IMR-90 (cell line): ENCODE data around the gene UBXN6. TPM values are rescaled to one million over a fixed set of nuclear protein-coding genes. Genes with fewer than 3 reads are reported as not detected.
A peak's percentile ranks its signal among the peaks of the same experiment; 100 is the strongest.

Experiments
- ATAC-seq: fragments of 200-7000 bp; cut with Tn5 transposase; 2 replicates; pipeline ENCODE4 v1.9.1; 2020; ENCODE audit warnings: low read depth, mild to moderate bottlenecking, moderate library complexity
- BruUV-seq: library from RNA; stranded (reverse); fragments of 400-500 nt; replicated peaks from 2 replicates; lab custom pipeline; 2021; lab: Mats Ljungman, UMichigan
- CTCF ChIA-PET: fragments of 300-600 bp; formaldehyde crosslinking; extraction: SDS; loops from one replicate; lab custom pipeline; 2021; ENCODE audit warnings: antibody characterized with exemption; lab: Yijun Ruan, JAX
- POLR2A ChIA-PET: fragments of 300-600 bp; sonication (Branson Sonifier 250); formaldehyde crosslinking; loops from one replicate; lab custom pipeline; 2022; ENCODE audit warnings: antibody characterized with exemption; ENCODE audit not compliant: unreplicated experiment; lab: Charles Lee
- DNase-seq: peaks from one replicate; pipeline ENCODE4 v3.0.0; 2013
- H2AFZ ChIP-seq: replicated peaks from 2 replicates; pipeline ENCODE3; 2013; ENCODE audit warnings: low read length, mild to moderate bottlenecking; ENCODE audit not compliant: poor library complexity
- H2AK5ac ChIP-seq: 2 replicates; pipeline ENCODE4 v1.6.1; 2013; ENCODE audit warnings: low read depth, low read length, inconsistent platforms
- H2AK9ac ChIP-seq: replicated peaks from 2 replicates; pipeline ENCODE3; 2013; ENCODE audit warnings: mild to moderate bottlenecking, low read depth, low read length, moderate library complexity; ENCODE audit not compliant: poor library complexity
- H2BK120ac ChIP-seq: 2 replicates; pipeline ENCODE4 v1.6.1; 2013; ENCODE audit warnings: low read depth, low read length, inconsistent platforms
- H2BK15ac ChIP-seq: 3 replicates; pipeline ENCODE4 v1.6.1; 2013; ENCODE audit warnings: low read depth, low read length, inconsistent platforms
- H2BK20ac ChIP-seq: 2 replicates; pipeline ENCODE4 v1.6.1; 2013; ENCODE audit warnings: low read depth, mild to moderate bottlenecking, inconsistent platforms, low read length, moderate library complexity
- H2BK5ac ChIP-seq: 2 replicates; pipeline ENCODE4 v1.6.1; 2013; ENCODE audit warnings: mild to moderate bottlenecking, low read depth, low read length, inconsistent platforms; ENCODE audit not compliant: poor library complexity, severe bottlenecking
- H3K14ac ChIP-seq: replicated peaks from 2 replicates; pipeline ENCODE4 v1.6.1; 2013; ENCODE audit warnings: low read depth, low read length, inconsistent platforms
- H3K18ac ChIP-seq: 2 replicates; pipeline ENCODE4 v1.6.1; 2013; ENCODE audit warnings: low read depth, low read length, control low read depth
- H3K23ac ChIP-seq: 2 replicates; pipeline ENCODE4 v1.6.1; 2013; ENCODE audit warnings: low read depth, low read length, inconsistent platforms
- H3K27ac ChIP-seq: 2 replicates; pipeline ENCODE4 v1.5.1; 2013; ENCODE audit warnings: mild to moderate bottlenecking, control low read depth, low read length; ENCODE audit not compliant: insufficient read depth
- H3K27me3 ChIP-seq: 2 replicates; pipeline ENCODE4 v1.6.1; 2013; ENCODE audit warnings: low read length; ENCODE audit not compliant: control insufficient read depth, insufficient read depth
- H3K36me3 ChIP-seq: 2 replicates; pipeline ENCODE4 v1.6.1; 2013; ENCODE audit warnings: low read length, mixed read lengths; ENCODE audit not compliant: control insufficient read depth, insufficient read depth
- H3K4ac ChIP-seq: 2 replicates; pipeline ENCODE4 v1.6.1; 2013; ENCODE audit warnings: low read depth, low read length, inconsistent platforms
- H3K4me1 ChIP-seq: 2 replicates; pipeline ENCODE4 v1.6.1; 2013; ENCODE audit warnings: low read length, mixed read lengths; ENCODE audit not compliant: control insufficient read depth, insufficient read depth
- H3K4me2 ChIP-seq: 2 replicates; pipeline ENCODE4 v1.6.1; 2013; ENCODE audit warnings: low read depth, mild to moderate bottlenecking, control low read depth, low read length, moderate library complexity
- H3K4me3 ChIP-seq: 2 replicates; pipeline ENCODE4 v1.5.1; 2013; ENCODE audit warnings: low read depth, mild to moderate bottlenecking, control low read depth, low read length, moderate library complexity; ENCODE audit not compliant: insufficient read depth
- H3K56ac ChIP-seq: 2 replicates; pipeline ENCODE4 v1.6.1; 2013; ENCODE audit warnings: low read length, inconsistent platforms; ENCODE audit not compliant: insufficient read depth; ENCODE audit errors: extremely low read depth
- H3K79me1 ChIP-seq, 2 experiments: 2 replicates each; pipeline ENCODE4 v1.6.1; 2013; ENCODE audit warnings: low read length in 2 of 2, inconsistent platforms in 1 of 2, low read depth in 1 of 2
- H3K9ac ChIP-seq: 2 replicates; pipeline ENCODE4 v1.6.1; 2013; ENCODE audit warnings: low read depth, low read length, control low read depth
- H3K9me1 ChIP-seq: 2 replicates; pipeline ENCODE4 v1.6.1; 2013; ENCODE audit warnings: low read length, inconsistent platforms; ENCODE audit not compliant: insufficient read depth
- H3K9me3 ChIP-seq: 2 replicates; pipeline ENCODE4 v1.6.1; 2013; ENCODE audit warnings: low read length; ENCODE audit not compliant: control insufficient read depth, insufficient read depth
- H4K20me1 ChIP-seq: 2 replicates; pipeline ENCODE4 v1.6.1; 2013; ENCODE audit warnings: low read length, inconsistent platforms; ENCODE audit not compliant: insufficient read depth
- H4K5ac ChIP-seq: 2 replicates; pipeline ENCODE4 v1.6.1; 2013; ENCODE audit warnings: mild to moderate bottlenecking, low read depth, low read length, control low read depth
- H4K8ac ChIP-seq, 2 experiments: 2 replicates each; pipeline ENCODE4 v1.6.1; 2013; ENCODE audit warnings: low read depth in 2 of 2, low read length in 2 of 2, control low read depth in 1 of 2, inconsistent platforms in 1 of 2
- H4K91ac ChIP-seq: 2 replicates; pipeline ENCODE4 v1.6.1; 2013; ENCODE audit warnings: low read depth, low read length, inconsistent platforms; ENCODE audit not compliant: insufficient read depth
- BHLHE40 ChIP-seq: fragments of 150-350 bp; IDR thresholded peaks from 2 replicates; pipeline ENCODE4 v1.6.1; 2016; ENCODE audit warnings: mild to moderate bottlenecking, low read depth, low read length
- CEBPB ChIP-seq: IDR thresholded peaks from 2 replicates; pipeline ENCODE4 v1.6.1; 2012; ENCODE audit warnings: low read depth, low read length, improper control_type of control experiment
- FOS ChIP-seq: fragments of 150-350 bp; IDR thresholded peaks from 2 replicates; pipeline ENCODE4 v1.6.1; 2016; ENCODE audit warnings: low read depth, low read length
- MAZ ChIP-seq: IDR thresholded peaks from 2 replicates; pipeline ENCODE4 v1.6.1; 2012; ENCODE audit warnings: low read depth, mild to moderate bottlenecking, low read length, improper control_type of control experiment, moderate library complexity, borderline replicate concordance
- MXI1 ChIP-seq: IDR thresholded peaks from 2 replicates; pipeline ENCODE4 v1.6.1; 2012; ENCODE audit warnings: low read depth, mild to moderate bottlenecking, low read length, moderate library complexity, borderline replicate concordance
- POLR2A ChIP-seq: IDR thresholded peaks from 2 replicates; pipeline ENCODE4 v1.6.1; 2012; ENCODE audit warnings: mild to moderate bottlenecking, low read depth, low read length
- RCOR1 ChIP-seq: IDR thresholded peaks from 2 replicates; pipeline ENCODE4 v1.6.1; 2012; ENCODE audit warnings: mild to moderate bottlenecking, low read length, improper control_type of control experiment; ENCODE audit not compliant: insufficient replicate concordance
- RFX5 ChIP-seq: IDR thresholded peaks from 2 replicates; pipeline ENCODE4 v1.8.0; 2012; ENCODE audit warnings: low read depth, mild to moderate bottlenecking, low read length, moderate library complexity
- whole genome bisulfite sequencing, 2 experiments: methylation state at CpG; one replicate each; pipeline versions ENCODE4 v1.1.5 to v1.1.7; 2013; ENCODE audit warnings: missing lambda C conversion rate in 2 of 2; ENCODE audit not compliant: insufficient read length in 1 of 2; ENCODE audit errors: extremely low coverage in 2 of 2; 5-methylcytosine and 5-hydroxymethylcytosine counted together
- dilution Hi-C: fragments of 300-500 bp; cut with HindIII; formaldehyde crosslinking; loops from one replicate; pipeline ENCODE4 v1.14.3; 2018; ENCODE audit warnings: low sequenced_read_pairs; ENCODE audit not compliant: unreplicated experiment
- in situ Hi-C: fragments of 300-500 bp; cut with MboI; formaldehyde crosslinking; loops from 3 replicates; pipeline ENCODE4 v1.14.3; 2019; ENCODE audit warnings: low sequenced_read_pairs, inconsistent platforms, mixed read lengths
- intact Hi-C: fragments of 100-400 bp; cut with micrococcal nuclease; formaldehyde crosslinking; loops from 2 replicates; pipeline ENCODE4 v1.10.0; 2022
- polyA plus RNA-seq, 3 experiments: library from polyadenylated mRNA; depleted of rRNA; stranded (reverse); fragments of >200 nt; gene quantifications; 2 replicates each; pipeline ENCODE4 v1.2.3, GENCODE V29; 2012; ENCODE audit warnings: low replicate concordance in 1 of 3
- total RNA-seq: library from RNA; depleted of rRNA; stranded (reverse); fragments of >200 nt; gene quantifications from 2 replicates; pipeline ENCODE4 v1.2.3, GENCODE V29; 2012
- TF ChIP-seq, protein P1 (sequence below): fragments of 150-350 bp; IDR thresholded peaks from 2 replicates; pipeline ENCODE4 v1.6.1; 2016; ENCODE audit warnings: low read depth, mild to moderate bottlenecking, low read length, moderate library complexity, borderline replicate concordance
- TF ChIP-seq, protein P2 (sequence below): fragments of 150-350 bp; IDR thresholded peaks from 2 replicates; pipeline ENCODE4 v1.6.1; 2017; ENCODE audit warnings: mild to moderate bottlenecking, antibody characterized with exemption, low read length, low read depth

Gene UBXN6
- total and polyA plus RNA-seq, 2 of the 4 experiments (the other 2 are of a cell fraction), result 84.2 to 86.5 TPM

DNA sequence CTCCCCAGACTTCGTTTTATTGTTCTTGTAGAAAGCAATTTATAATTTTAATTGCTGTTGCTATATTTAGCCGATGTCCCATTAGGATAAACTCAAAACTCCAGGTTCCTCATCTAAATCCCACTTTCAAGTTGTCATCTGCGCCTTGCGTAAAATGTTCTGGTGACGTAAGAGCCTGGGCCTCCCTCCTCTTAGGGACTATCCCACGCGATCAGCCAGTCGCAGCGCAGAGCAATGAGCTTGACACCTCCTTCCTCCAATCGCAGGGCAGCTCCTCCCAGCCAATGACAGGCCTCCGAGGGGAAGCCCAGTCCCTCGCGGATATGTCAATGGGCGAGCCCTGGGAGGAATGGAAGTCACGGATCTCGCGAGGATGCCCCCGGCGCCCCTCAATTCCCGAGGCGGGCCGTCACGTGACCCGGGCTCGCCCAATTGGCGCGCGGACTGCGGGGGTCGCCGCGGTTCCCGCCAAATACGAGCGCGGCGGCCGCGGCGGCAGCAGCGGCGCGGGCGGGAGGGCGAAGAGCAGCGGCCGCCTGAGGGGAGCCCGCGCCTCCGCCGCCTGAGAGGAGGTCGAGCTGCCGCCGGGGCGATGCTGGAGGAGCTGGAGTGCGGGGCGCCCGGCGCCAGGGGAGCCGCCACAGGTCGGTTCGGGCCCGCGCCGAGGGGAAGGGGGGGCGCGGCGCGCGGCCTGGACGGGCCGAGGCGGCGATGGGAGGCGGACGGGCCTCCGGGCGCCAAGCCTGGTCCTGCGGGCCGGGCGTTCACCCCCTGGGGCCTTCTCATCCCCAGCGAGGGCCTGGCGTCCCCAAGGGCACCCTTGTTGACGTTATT is 55.2 kb downstream of the UBXN6 start, which contains the start of gene CHAF1A:
Gene CHAF1A (plus strand): TSS at position 470 of the 834 bp plus-strand sequence. CDS start 123 bp downstream, at position 593.
- WGBS, 2 experiments, result 0% methylated on average over 33 of the region's 84 CpGs; no CpG with 5 or more reads in 1 of the 2 experiments

More for the DNA sequence above, 55.2 kb downstream of the UBXN6 start, which contains the start of gene CHAF1A:
- peaks cover 9% of the 10 kb centered on the region for H3K9me1 ChIP-seq
- POLR2A ChIA-PET, result no interaction called here
- H3K56ac ChIP-seq, result peak within 1 kb of the TSS; percentile 35
- no peak within 1 kb of the TSS for H2BK20ac ChIP-seq
- ATAC-seq (peak; percentile 91), DNase-seq (peak; percentile 100)
- intact Hi-C loops, result loop anchor here (2.0 kb wide), 1 partner anchor 54 kb away; the partner anchor contains the start of gene UBXN6
- peak within 1 kb of the TSS; percentile 77 for H2AK5ac ChIP-seq
- H2BK120ac ChIP-seq, result no peak within 1 kb of the TSS; the same call in 1 of the 2 replicates
- H3K18ac ChIP-seq, result no peak within 1 kb of the TSS
- H3K4me2 ChIP-seq, result peak within 1 kb of the TSS; percentile 96
- H4K20me1 ChIP-seq, result peaks cover 34% of the 10 kb centered on the region
- H3K36me3 ChIP-seq, result peaks cover under 1% of the 10 kb centered on the region; the same call in 1 of the 2 replicates
- H4K5ac ChIP-seq, result peak within 1 kb of the TSS; percentile 14
- H3K27me3 ChIP-seq, result no peaks in the 10 kb centered on the region
- peak within 1 kb of the TSS; percentile 54; the same call in 1 of the 2 replicates for H3K27ac ChIP-seq
- TF ChIP-seq, protein P1, sequence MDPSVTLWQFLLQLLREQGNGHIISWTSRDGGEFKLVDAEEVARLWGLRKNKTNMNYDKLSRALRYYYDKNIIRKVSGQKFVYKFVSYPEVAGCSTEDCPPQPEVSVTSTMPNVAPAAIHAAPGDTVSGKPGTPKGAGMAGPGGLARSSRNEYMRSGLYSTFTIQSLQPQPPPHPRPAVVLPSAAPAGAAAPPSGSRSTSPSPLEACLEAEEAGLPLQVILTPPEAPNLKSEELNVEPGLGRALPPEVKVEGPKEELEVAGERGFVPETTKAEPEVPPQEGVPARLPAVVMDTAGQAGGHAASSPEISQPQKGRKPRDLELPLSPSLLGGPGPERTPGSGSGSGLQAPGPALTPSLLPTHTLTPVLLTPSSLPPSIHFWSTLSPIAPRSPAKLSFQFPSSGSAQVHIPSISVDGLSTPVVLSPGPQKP, result no peak
- TF ChIP-seq RFX5 (no peak), CEBPB (peak; percentile 96), MXI1 (peak; percentile 58; the same call in 1 of the 2 replicates), BHLHE40 (peak; percentile 76), POLR2A (peak; percentile 59), MAZ (peak; percentile 32; the same call in 1 of the 2 replicates), RCOR1 (no peak), FOS (peak; percentile 77)
- TF ChIP-seq, protein P2, sequence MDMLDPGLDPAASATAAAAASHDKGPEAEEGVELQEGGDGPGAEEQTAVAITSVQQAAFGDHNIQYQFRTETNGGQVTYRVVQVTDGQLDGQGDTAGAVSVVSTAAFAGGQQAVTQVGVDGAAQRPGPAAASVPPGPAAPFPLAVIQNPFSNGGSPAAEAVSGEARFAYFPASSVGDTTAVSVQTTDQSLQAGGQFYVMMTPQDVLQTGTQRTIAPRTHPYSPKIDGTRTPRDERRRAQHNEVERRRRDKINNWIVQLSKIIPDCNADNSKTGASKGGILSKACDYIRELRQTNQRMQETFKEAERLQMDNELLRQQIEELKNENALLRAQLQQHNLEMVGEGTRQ, result peak; percentile 99
- peaks cover 5% of the 10 kb centered on the region for H3K4me1 ChIP-seq
- H4K91ac ChIP-seq, result peak within 1 kb of the TSS; percentile 22
- peak within 1 kb of the TSS; percentile 44 for H2BK5ac ChIP-seq
- 0 out of 3 replicates have a peak within 1 kb of the TSS, but pooled peaks have one; percentile 7 for H2BK15ac ChIP-seq
- CTCF ChIA-PET, result interaction anchor here (1.1 to 1.5 kb wide), 2 partner anchors 13 to 27 kb away, joined by 3 to 5 read pairs; no protein-coding TSS in a partner anchor
- H3K4ac ChIP-seq, result peak within 1 kb of the TSS; percentile 6
- peak within 1 kb of the TSS; percentile 66 for H3K9ac ChIP-seq
- in situ Hi-C loops, result no loop called here
- no TSS peak for BruUV-seq
- H3K79me1 ChIP-seq, result peaks cover 10 to 53% of the 10 kb centered on the region in 2 experiments; a peak in 2 of 4 replicates
- peak within 1 kb of the TSS; percentile 50 for H3K23ac ChIP-seq
- H3K9me3 ChIP-seq, result no peaks in the 10 kb centered on the region
- peak within 1 kb of the TSS; percentile 53 for H3K14ac ChIP-seq
- H4K8ac ChIP-seq, result peak within 1 kb of the TSS; percentile 46 to 74
- H2AFZ ChIP-seq, result peak within 1 kb of the TSS; percentile 91
- dilution Hi-C loops, result no loop called here
- peak within 1 kb of the TSS; percentile 47 for H3K4me3 ChIP-seq
- peak within 1 kb of the TSS; percentile 95 for H2AK9ac ChIP-seq
